HepG2 (cell line): ENCODE results near the gene PPM1H. TPM values are rescaled to one million over a fixed set of nuclear protein-coding genes. Genes with fewer than 3 reads are reported as not detected.

ENCODE experiments used
- EEA1 ChIP-seq: sonication (generic); formaldehyde crosslinking; IDR thresholded peaks from 2 replicates; pipeline ENCODE4 v1.5.1; 2020; ENCODE audit warnings: mild to moderate bottlenecking, missing genetic modification reagents, borderline replicate concordance
- ESRRA ChIP-seq: sonication (generic); formaldehyde crosslinking; IDR thresholded peaks from 2 replicates; pipeline ENCODE4 v1.5.1; 2020; ENCODE audit warnings: mild to moderate bottlenecking, low read depth, missing genetic modification reagents
- GFI1 ChIP-seq: sonication (generic); formaldehyde crosslinking; IDR thresholded peaks from 2 replicates; pipeline ENCODE4 v1.5.0; 2020; ENCODE audit warnings: missing genetic modification reagents, mild to moderate bottlenecking, borderline replicate concordance
- KAT7 ChIP-seq: IDR thresholded peaks from 2 replicates; pipeline ENCODE4 v1.6.1; 2018; ENCODE audit warnings: borderline replicate concordance, missing compliant biosample characterization
- MXD4 ChIP-seq: IDR thresholded peaks from 2 replicates; pipeline ENCODE4 v1.6.1; 2016; ENCODE audit warnings: mild to moderate bottlenecking, missing biosample characterization, missing genetic modification reagents
- SAP130 ChIP-seq: IDR thresholded peaks from 2 replicates; pipeline ENCODE4 v1.6.1; 2016; ENCODE audit warnings: low read depth
- TBX3 ChIP-seq: fragments of 450-650 bp; IDR thresholded peaks from 2 replicates; pipeline ENCODE4 v1.6.1; 2017; ENCODE audit warnings: antibody characterized with exemption, mild to moderate bottlenecking, inconsistent platforms, borderline replicate concordance
- TCF12 ChIP-seq, 2 experiments: fragments of 450-650 bp in 1 of 2; sonication (generic) in 1 of 2; formaldehyde crosslinking in 1 of 2; IDR thresholded peaks; 2 replicates each; pipeline versions ENCODE4 v1.6.1 to v1.8.0; 2017 to 2022; ENCODE audit warnings: antibody characterized with exemption in 1 of 2, mild to moderate bottlenecking in 1 of 2, missing genetic modification reagents in 1 of 2, moderate library complexity in 1 of 2
- ZFY ChIP-seq: sonication (generic); formaldehyde crosslinking; IDR thresholded peaks from 2 replicates; pipeline ENCODE4 v1.4.0; 2020; ENCODE audit warnings: missing genetic modification reagents
- ZNF605 ChIP-seq: sonication (generic); formaldehyde crosslinking; IDR thresholded peaks from 2 replicates; pipeline ENCODE4 v1.8.0; 2022; ENCODE audit warnings: mild to moderate bottlenecking, missing genetic modification reagents
- ZSCAN31 ChIP-seq: sonication (generic); formaldehyde crosslinking; IDR thresholded peaks from 2 replicates; pipeline ENCODE4 v1.5.0; 2020; ENCODE audit warnings: low read depth, mild to moderate bottlenecking, missing genetic modification reagents
- polyA plus RNA-seq, 8 experiments: library from polyadenylated mRNA; depleted of rRNA in 3 of 8; stranded (reverse) in 7 of 8; unstranded in 1 of 8; fragments of >200 nt; fragmentation: Illumina TruSeq in 4 of 8; extraction: Trizol in 4 of 8; gene quantifications; 2 replicates each; pipeline versions ENCODE4 v1.2.1 to v1.2.3, GENCODE V29; 2011 to 2016; ENCODE audit warnings: low read depth in 4 of 8, missing spikeins in 1 of 8, mixed read lengths in 1 of 8; ENCODE audit not compliant: insufficient read depth in 1 of 8
- total RNA-seq, 5 experiments: library from RNA; depleted of rRNA; stranded (reverse); fragments of >200 nt; fragmentation: Illumina TruSeq; extraction: Trizol; gene quantifications; 2 replicates each; pipeline ENCODE4 v1.2.3, GENCODE V29; 2016; ENCODE audit warnings: low read depth in 1 of 5
- TF ChIP-seq, protein P1 (sequence below): sonication (generic); formaldehyde crosslinking; IDR thresholded peaks from 2 replicates; pipeline ENCODE4 v1.5.0; 2020; ENCODE audit warnings: mild to moderate bottlenecking, missing genetic modification reagents, borderline replicate concordance
- TF ChIP-seq, protein P2 (sequence below): fragments of 450-650 bp; IDR thresholded peaks from 2 replicates; pipeline ENCODE4 v1.6.1; 2017
- TF ChIP-seq, protein P3 (sequence below): IDR thresholded peaks from 2 replicates; pipeline ENCODE4 v1.6.1; 2016; ENCODE audit warnings: mild to moderate bottlenecking
- TF ChIP-seq, protein P4 (sequence below): sonication (generic); formaldehyde crosslinking; IDR thresholded peaks from 2 replicates; pipeline ENCODE4; 2020; ENCODE audit warnings: missing genetic modification reagents, mild to moderate bottlenecking, borderline replicate concordance
- TF ChIP-seq, protein P5 (sequence below): sonication (generic); formaldehyde crosslinking; IDR thresholded peaks from 2 replicates; pipeline ENCODE4 v1.5.1; 2020; ENCODE audit warnings: missing genetic modification reagents, mild to moderate bottlenecking, borderline replicate concordance

The PPM1H gene
- total and polyA plus RNA-seq, 2 of the 13 experiments (the other 11 are each of a cell fraction or from before 2014, with no cell fraction given), result 29.1 to 38.1 TPM

DNA sequence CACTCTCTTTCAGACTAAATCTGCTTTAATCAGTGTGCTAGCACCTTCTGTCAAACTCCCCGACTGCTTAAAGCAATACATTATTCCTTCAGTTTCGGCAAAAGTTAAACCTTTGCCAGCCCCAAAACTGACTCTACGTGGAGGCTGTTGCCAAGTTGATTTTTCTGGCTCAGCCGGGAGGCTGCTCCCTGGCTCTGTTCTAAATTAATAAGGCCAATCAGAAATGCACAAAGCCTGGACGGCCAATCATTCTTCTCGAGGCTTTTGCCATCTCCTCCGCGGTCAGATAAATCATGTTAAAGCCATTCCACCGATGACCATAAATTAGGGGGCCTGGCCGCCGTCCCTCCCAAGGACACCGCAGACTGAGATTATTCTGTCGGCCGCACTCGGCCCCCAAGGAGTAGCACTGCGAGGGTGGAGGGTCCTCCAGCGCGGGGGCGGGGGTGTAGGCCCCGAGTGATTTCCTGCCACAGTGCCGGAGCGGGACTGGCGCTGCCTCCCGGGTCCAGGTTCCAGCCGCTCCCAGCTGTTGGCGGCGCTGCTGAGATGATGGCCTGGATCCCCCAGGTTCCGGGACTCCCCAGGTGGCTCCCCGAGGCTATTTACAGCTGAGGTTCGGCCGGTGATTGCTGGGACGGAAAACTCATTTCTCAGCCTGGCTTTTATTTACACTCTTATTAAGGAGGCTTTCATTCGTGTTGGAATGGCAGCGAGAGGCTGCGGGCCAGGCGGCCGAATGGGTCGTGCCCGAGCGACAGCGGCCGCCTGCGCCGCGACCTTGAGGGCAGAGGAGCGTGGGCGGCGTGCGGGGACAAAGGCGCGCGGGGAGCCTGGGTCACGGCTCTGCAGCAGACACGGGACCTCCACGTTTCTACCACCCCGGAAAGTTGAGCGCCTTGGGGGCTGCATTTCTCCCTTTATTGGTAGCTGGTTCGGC lies 303.2 kb downstream of the PPM1H start (continued):
- no peak for TF ChIP-seq MXD4 (CRISPR knock-in tag)
- peak; percentile 18; the same call in 1 of the 2 replicates for TF ChIP-seq SAP130 (CRISPR knock-in tag)
- TF ChIP-seq ESRRA (CRISPR knock-in tag), result peak; percentile 68; the same call in 1 of the 2 replicates
- TF ChIP-seq KAT7 (CRISPR knock-in tag), result no peak
- peak; percentile 65; the same call in 1 of the 2 replicates for TF ChIP-seq ZNF605 (CRISPR knock-in tag)
- TF ChIP-seq, protein P1, sequence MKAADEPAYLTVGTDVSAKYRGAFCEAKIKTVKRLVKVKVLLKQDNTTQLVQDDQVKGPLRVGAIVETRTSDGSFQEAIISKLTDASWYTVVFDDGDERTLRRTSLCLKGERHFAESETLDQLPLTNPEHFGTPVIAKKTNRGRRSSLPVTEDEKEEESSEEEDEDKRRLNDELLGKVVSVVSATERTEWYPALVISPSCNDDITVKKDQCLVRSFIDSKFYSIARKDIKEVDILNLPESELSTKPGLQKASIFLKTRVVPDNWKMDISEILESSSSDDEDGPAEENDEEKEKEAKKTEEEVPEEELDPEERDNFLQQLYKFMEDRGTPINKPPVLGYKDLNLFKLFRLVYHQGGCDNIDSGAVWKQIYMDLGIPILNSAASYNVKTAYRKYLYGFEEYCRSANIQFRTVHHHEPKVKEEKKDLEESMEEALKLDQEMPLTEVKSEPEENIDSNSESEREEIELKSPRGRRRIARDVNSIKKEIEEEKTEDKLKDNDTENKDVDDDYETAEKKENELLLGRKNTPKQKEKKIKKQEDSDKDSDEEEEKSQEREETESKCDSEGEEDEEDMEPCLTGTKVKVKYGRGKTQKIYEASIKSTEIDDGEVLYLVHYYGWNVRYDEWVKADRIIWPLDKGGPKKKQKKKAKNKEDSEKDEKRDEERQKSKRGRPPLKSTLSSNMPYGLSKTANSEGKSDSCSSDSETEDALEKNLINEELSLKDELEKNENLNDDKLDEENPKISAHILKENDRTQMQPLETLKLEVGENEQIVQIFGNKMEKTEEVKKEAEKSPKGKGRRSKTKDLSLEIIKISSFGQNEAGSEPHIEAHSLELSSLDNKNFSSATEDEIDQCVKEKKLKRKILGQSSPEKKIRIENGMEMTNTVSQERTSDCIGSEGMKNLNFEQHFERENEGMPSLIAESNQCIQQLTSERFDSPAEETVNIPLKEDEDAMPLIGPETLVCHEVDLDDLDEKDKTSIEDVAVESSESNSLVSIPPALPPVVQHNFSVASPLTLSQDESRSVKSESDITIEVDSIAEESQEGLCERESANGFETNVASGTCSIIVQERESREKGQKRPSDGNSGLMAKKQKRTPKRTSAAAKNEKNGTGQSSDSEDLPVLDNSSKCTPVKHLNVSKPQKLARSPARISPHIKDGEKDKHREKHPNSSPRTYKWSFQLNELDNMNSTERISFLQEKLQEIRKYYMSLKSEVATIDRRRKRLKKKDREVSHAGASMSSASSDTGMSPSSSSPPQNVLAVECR (CRISPR knock-in tag), result peak; percentile 41; the same call in 1 of the 2 replicates
- TF ChIP-seq TBX3, result no peak
- TF ChIP-seq, protein P2, sequence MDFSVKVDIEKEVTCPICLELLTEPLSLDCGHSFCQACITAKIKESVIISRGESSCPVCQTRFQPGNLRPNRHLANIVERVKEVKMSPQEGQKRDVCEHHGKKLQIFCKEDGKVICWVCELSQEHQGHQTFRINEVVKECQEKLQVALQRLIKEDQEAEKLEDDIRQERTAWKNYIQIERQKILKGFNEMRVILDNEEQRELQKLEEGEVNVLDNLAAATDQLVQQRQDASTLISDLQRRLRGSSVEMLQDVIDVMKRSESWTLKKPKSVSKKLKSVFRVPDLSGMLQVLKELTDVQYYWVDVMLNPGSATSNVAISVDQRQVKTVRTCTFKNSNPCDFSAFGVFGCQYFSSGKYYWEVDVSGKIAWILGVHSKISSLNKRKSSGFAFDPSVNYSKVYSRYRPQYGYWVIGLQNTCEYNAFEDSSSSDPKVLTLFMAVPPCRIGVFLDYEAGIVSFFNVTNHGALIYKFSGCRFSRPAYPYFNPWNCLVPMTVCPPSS, result no peak
- TF ChIP-seq ZSCAN31 (CRISPR knock-in tag), result peak; percentile 37; the same call in 1 of the 2 replicates
- no peak for TF ChIP-seq EEA1 (CRISPR knock-in tag)
- TF ChIP-seq, protein P3, sequence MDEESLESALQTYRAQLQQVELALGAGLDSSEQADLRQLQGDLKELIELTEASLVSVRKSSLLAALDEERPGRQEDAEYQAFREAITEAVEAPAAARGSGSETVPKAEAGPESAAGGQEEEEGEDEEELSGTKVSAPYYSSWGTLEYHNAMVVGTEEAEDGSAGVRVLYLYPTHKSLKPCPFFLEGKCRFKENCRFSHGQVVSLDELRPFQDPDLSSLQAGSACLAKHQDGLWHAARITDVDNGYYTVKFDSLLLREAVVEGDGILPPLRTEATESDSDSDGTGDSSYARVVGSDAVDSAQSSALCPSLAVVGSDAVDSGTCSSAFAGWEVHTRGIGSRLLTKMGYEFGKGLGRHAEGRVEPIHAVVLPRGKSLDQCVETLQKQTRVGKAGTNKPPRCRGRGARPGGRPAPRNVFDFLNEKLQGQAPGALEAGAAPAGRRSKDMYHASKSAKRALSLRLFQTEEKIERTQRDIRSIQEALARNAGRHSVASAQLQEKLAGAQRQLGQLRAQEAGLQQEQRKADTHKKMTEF (CRISPR knock-in tag), result peak; percentile 42; the same call in 1 of the 2 replicates
- TF ChIP-seq TCF12 (IDR thresholded peaks at IDR 0.05), result no peak
- peak; percentile 66; the same call in 1 of the 2 replicates for TF ChIP-seq TCF12 (CRISPR knock-in tag; IDR thresholded peaks at IDR 0.05)
- TF ChIP-seq ZFY, result peak; percentile 53
- TF ChIP-seq, protein P4, sequence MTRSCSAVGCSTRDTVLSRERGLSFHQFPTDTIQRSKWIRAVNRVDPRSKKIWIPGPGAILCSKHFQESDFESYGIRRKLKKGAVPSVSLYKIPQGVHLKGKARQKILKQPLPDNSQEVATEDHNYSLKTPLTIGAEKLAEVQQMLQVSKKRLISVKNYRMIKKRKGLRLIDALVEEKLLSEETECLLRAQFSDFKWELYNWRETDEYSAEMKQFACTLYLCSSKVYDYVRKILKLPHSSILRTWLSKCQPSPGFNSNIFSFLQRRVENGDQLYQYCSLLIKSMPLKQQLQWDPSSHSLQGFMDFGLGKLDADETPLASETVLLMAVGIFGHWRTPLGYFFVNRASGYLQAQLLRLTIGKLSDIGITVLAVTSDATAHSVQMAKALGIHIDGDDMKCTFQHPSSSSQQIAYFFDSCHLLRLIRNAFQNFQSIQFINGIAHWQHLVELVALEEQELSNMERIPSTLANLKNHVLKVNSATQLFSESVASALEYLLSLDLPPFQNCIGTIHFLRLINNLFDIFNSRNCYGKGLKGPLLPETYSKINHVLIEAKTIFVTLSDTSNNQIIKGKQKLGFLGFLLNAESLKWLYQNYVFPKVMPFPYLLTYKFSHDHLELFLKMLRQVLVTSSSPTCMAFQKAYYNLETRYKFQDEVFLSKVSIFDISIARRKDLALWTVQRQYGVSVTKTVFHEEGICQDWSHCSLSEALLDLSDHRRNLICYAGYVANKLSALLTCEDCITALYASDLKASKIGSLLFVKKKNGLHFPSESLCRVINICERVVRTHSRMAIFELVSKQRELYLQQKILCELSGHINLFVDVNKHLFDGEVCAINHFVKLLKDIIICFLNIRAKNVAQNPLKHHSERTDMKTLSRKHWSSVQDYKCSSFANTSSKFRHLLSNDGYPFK, result peak; percentile 53; the same call in 1 of the 2 replicates
- peak; percentile 50; the same call in 1 of the 2 replicates for TF ChIP-seq GFI1 (CRISPR knock-in tag)
- TF ChIP-seq, protein P5, sequence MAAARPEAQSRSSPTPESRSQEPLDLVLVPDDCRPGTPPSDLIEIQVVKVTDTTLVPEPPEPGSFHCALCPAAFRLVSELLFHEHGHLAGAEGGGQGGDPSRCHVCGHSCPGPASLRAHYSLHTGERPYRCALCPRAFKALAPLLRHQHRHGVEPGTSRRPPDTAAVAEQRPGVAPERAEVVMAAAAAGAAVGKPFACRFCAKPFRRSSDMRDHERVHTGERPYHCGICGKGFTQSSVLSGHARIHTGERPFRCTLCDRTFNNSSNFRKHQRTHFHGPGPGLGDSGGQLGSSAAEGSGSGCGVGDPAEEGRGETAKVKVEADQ, result 0 out of 2 replicates have a peak, but pooled peaks have one; percentile 53
